GM18505 (cell line): ENCODE measurements around the gene LTBP1.

ENCODE experiments used
- ATAC-seq: cut with Tn5 transposase; IDR thresholded peaks from one replicate; pipeline ENCODE4 v1.9.1; 2021; ENCODE audit not compliant: unreplicated experiment
- POLR2A ChIP-seq: IDR thresholded peaks from 4 replicates; pipeline ENCODE4 v1.6.1; 2011; ENCODE audit warnings: borderline replicate concordance; ENCODE audit not compliant: insufficient read depth, insufficient read length; ENCODE audit errors: extremely low read depth

LTBP1 gene

GRCh38 chr2:33443274-33443829 lies 496.6 kb downstream of the LTBP1 start:
- no peak for ATAC-seq
- no peak for TF ChIP-seq POLR2A

GRCh38 chr2:33444967-33445366 lies 498.2 kb downstream of the LTBP1 start:
- ATAC-seq = no peak
- TF ChIP-seq POLR2A = no peak

GRCh38 chr2:33448220-33448899 lies 501.6 kb downstream of the LTBP1 start:
- no peak for TF ChIP-seq POLR2A

More at GRCh38 chr2:33448220-33448899, 501.6 kb downstream of the LTBP1 start:
- no peak for ATAC-seq
